ENCODE results near the gene LPCAT3. TPM values are rescaled to one million over a fixed set of nuclear protein-coding genes. Genes with fewer than 3 reads are reported as not detected.

The LPCAT3 gene
- total and polyA plus RNA-seq, 2 of the 13 experiments (the other 11 are each of a cell fraction or from before 2014, with no cell fraction given): 44.5 to 64.3 TPM

- peak; percentile 60; the same call in 1 of the 2 replicates for TF ChIP-seq GATAD2A (CRISPR knock-in tag; IDR thresholded peaks at IDR 0.05)
- no peak for TF ChIP-seq ZNF296 (CRISPR knock-in tag; conservative IDR thresholded peaks at IDR 0.05)
- no peak for TF ChIP-seq TIGD3 (CRISPR knock-in tag; IDR thresholded peaks at IDR 0.05; ENCODE audit: borderline replicate concordance)
- no peak for TF ChIP-seq NFIC (IDR thresholded peaks at IDR 0.05; ENCODE audit: low read length)
- TF ChIP-seq PRPF4 (IDR thresholded peaks at IDR 0.05; ENCODE audit: low read depth, low read length, poor library complexity, severe bottlenecking): no peak
- no peak for TF ChIP-seq ZNF225 (CRISPR knock-in tag; IDR thresholded peaks at IDR 0.05)
- TF ChIP-seq SRF (IDR thresholded peaks at IDR 0.05; ENCODE audit: low read depth, low read length): no peak
- no peak for TF ChIP-seq ZNF530 (CRISPR knock-in tag; IDR thresholded peaks at IDR 0.05; ENCODE audit: low read depth)
- no peak for TF ChIP-seq ZNF407 (CRISPR knock-in tag; IDR thresholded peaks at IDR 0.05; ENCODE audit: not compliant biosample characterization)
- no peak for TF ChIP-seq ZNF367 (CRISPR knock-in tag; IDR thresholded peaks at IDR 0.05; ENCODE audit: borderline replicate concordance)
- TF ChIP-seq ZKSCAN8 (CRISPR knock-in tag; IDR thresholded peaks at IDR 0.05; ENCODE audit: borderline replicate concordance): no peak; the same call in 1 of the 2 replicates
- TF ChIP-seq STAT6 (CRISPR knock-in tag; IDR thresholded peaks at IDR 0.05; ENCODE audit: borderline replicate concordance): no peak
- TF ChIP-seq ATF7 (IDR thresholded peaks at IDR 0.05): no peak
- no peak for TF ChIP-seq ATF7 (CRISPR knock-in tag; IDR thresholded peaks at IDR 0.05)
- TF ChIP-seq CEBPG (CRISPR knock-in tag; IDR thresholded peaks at IDR 0.05): peak; percentile 77
- no peak for TF ChIP-seq TEF (CRISPR knock-in tag; IDR thresholded peaks at IDR 0.05)
- TF ChIP-seq MLX (CRISPR knock-in tag; IDR thresholded peaks at IDR 0.05): no peak
Measured at GRCh38 chr12:7060353-7060954, 42.2 kb upstream of the LPCAT3 start, which contains the start of gene C1S (continued).

All from HepG2 (cell line).